G401 (cell line): Measurements from ENCODE around the gene KCNK4. TPM values are rescaled to one million over a fixed set of nuclear protein-coding genes. Genes with fewer than 3 reads are reported as not detected.

Source experiments
- DNase-seq: peaks from one replicate; pipeline ENCODE4 v3.0.0-alpha.2; 2015; ENCODE audit warnings: low spot score
- in situ Hi-C: cut with HindIII; loops from 2 replicates; pipeline ENCODE4 v1.10.0; 2016; ENCODE audit warnings: low sequenced_read_pairs, mixed read lengths
- total RNA-seq: library from RNA; depleted of rRNA; stranded (reverse); fragments of >200 nt; shearing (Covaris generic); gene quantifications from 2 replicates; pipeline ENCODE4 v1.2.3, GENCODE V29; 2014

Gene KCNK4
- total RNA-seq, 1 experiment from 2014 or later: 0.14 TPM

GRCh38 chr11:64252003-64252872, 38.9 kb upstream of the KCNK4 start:
- in situ Hi-C loops: no loop called here
- DNase-seq: no peak

GRCh38 chr11:64253043-64253442, 38.1 kb upstream of the KCNK4 start:
- in situ Hi-C loops: no loop called here
- DNase-seq: no peak

GRCh38 chr11:64253481-64253880, 37.6 kb upstream of the KCNK4 start:
- in situ Hi-C loops: no loop called here
- peak; percentile 78 for DNase-seq

DNA sequence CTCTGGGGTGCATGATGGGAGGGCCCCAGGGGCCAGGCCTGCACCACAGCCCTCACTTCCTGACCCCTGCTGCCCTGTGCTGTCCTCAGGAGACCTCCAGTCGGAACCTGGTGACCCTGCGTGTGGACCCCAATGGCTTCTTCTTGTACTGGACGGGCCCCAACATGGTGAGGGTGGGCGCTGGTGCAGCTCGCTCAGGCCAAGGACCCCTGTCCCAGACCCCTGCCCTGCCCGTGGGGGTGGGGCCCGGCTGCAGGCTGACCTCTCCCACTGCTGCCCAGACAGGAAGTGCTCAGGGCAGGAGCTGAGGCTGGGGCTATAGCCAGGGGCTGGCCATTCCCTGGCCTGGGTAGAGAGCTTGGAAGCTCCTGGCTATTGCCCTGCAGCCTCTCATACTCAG, 36.8 kb upstream of the KCNK4 start:
- in situ Hi-C loops: no loop called here
- DNase-seq: no peak

DNA sequence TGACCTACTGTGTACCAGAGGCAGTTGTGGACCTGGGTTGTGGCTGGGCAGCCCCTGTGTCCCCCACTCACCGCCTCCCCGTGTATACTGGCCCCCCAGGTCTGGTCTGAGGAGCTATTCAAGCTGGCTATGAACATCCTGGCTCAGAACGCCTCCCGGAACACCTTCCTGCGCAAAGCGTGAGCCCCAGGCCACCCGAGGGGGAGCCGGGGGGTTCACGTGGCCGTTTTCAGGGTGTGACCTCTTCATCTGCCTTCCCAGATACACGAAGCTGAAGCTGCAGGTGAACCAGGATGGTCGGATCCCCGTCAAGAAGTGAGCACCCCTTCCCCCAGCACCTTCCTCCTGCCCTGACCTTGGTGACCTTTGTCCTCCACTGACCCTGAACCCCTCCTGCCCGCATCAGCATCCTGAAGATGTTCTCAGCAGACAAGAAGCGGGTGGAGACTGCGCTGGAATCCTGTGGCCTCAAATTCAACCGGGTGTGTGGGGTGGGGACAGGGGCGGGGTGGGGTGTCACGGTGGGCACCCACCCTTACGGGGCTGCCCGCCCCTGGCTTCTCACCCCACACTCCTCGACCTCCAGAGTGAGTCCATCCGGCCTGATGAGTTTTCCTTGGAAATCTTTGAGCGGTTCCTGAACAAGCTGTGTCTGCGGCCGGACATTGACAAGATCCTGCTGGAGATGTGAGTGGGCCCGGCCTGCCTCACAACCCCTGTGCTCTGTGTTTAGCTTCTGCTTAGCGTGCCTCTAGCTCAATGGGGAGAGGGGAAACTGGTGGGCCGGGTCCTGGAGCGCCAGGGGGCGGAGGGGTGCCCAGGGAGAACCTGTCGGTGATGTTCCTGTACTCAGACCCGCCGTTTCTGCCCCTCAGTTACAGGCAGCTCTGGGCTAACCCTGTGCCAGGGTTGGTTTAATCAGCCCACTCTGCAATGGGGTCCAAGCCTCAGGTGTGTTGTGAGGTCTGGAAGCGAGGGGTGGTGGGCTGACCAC, 35.7 kb upstream of the KCNK4 start:
- in situ Hi-C loops: no loop called here
- DNase-seq: no peak

- DNase-seq: no peak
- in situ Hi-C loops: no loop called here
These were observed 34.8 kb upstream of the KCNK4 start for GRCh38 chr11:64256300-64256699.

GRCh38 chr11:64258356-64258755, 32.7 kb upstream of the KCNK4 start:
- no peak for DNase-seq
- in situ Hi-C loops: no loop called here

DNA sequence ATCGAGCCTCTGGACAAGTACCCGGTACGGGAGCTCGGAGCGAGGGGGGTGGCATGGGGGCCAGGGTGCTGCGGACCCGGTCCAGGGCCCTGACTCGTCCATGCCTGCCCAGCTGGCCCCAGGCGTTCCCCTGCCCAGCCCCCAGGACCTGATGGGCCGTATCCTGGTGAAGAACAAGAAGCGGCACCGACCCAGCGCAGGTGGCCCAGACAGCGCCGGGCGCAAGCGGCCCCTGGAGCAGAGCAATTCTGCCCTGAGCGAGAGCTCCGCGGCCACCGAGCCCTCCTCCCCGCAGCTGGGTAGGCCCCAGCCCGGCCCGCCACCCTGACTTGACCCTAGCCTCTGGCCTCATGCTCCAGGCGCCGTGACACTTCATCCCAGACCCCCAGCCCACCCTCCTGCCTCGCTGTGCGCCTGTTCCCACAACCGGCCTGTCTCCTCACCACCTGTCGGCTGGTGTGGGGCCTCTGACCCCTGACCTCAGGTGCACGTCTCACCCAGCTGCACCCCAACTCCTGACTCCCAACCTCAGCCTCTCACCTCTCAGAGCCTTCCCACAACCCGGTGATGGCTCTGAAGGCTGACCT, 32.1 kb upstream of the KCNK4 start:
- no peak for DNase-seq
- in situ Hi-C loops: no loop called here

DNA sequence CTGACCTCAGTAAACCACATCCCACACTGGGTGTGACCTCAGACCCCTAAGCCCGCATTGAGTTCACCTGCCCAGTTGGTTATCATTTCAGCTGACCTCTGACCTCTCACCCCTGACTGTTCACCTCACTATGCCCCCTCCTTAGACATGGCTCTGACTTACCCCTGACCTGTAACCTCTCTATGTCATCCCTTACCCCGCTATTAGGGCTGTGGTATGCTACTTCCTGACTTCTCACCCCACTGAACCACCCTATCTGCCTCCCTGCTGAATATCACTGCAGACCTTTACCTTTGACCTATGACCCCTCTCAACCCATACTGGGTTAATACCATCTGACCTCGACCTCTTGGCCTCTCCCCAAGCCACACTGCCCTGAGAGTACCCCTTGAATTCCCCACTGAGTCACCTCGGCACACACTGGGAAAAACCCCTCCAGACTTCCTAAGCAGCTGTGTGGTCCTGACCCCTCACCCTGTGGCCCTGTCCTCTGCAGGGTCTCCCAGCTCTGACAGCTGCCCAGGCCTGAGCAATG, 31.5 kb upstream of the KCNK4 start:
- in situ Hi-C loops: no loop called here
- no peak for DNase-seq

- in situ Hi-C loops: no loop called here
- no peak for DNase-seq
These were observed 30.9 kb upstream of the KCNK4 start for GRCh38 chr11:64260147-64260708.

DNA sequence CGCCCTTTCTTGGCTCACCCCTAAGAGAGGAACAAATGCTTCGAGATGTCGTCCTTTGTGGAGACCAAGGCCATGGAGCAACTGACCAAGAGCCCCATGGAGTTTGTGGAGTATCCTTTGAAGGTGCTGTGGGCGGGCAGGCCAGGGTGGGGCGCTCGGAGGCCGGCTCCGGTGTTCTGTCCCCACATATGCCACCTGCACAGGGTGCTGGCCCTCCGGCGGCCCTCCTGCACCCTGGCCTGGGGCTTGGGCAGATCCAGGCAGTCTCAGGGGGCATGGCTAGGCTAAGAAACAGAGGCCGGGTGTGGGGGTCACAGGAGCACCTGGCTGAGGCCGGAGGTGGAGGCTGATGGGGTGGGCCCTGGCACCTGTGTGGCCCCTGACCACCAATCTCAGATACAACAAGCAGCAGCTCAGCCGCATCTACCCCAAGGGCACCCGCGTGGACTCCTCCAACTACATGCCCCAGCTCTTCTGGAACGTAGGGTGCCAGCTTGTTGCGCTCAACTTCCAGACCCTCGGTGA, 29.5 kb upstream of the KCNK4 start:
- in situ Hi-C loops: no loop called here
- DNase-seq: no peak

DNA sequence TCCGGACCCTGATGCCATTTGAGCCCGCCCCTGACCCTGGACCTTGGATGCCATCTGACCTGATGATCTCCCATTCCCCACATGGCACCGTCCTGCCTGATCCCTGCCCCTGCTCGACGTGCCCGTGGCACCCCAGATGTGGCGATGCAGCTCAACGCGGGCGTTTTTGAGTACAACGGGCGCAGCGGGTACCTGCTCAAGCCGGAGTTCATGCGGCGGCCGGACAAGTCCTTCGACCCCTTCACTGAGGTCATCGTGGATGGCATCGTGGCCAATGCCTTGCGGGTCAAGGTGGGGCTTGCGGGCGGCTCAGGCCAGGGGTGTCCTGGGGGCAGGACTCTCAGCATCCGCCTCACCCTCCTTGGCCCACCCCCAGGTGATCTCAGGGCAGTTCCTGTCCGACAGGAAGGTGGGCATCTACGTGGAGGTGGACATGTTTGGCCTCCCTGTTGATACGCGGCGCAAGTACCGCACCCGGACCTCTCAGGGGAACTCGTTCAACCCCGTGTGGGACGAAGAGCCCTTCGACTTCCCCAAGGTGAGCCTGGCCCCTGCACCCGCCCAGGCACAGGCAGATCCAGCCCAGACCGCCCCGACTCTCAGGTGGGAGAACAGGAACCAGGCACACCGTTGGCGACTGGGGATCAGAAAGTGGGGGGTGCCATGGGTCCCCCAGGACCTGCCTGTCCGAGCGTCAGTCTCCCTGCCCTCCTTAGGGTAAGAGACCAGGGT, 28.7 kb upstream of the KCNK4 start:
- no peak for DNase-seq
- in situ Hi-C loops: no loop called here

GRCh38 chr11:64263021-64263946, 27.8 kb upstream of the KCNK4 start:
- in situ Hi-C loops: no loop called here
- no peak for DNase-seq

- in situ Hi-C loops: no loop called here
- no peak for DNase-seq
These were observed 27.2 kb upstream of the KCNK4 start for GRCh38 chr11:64263947-64264317.

DNA sequence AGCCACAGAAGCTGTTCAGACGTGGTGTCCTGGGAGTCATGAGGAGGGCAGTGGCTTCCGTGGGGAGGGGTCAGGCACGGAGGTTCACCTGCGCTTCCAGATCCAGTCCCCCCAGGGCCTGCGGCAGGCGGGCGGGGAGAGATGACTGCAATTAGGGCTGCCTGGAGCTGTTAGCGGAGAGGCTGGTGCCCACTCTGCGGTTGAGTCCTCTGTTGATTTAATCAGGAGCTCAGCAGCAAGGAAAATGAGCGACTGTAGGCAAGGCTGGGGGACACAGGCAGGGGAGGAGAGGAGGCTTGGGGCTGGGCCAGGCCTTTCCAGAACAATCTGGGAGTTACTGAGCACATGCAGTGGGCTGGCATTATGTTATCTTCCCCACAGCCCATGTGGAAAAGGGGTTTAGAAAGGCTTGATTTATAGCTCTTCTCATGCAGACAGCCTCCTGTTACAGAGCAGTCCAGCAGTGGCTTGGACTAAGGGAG, 26.7 kb upstream of the KCNK4 start:
- in situ Hi-C loops: no loop called here

GRCh38 chr11:64265176-64266160, 25.6 kb upstream of the KCNK4 start:
- DNase-seq: no peak
- in situ Hi-C loops: no loop called here

More for the DNA sequence above, 26.7 kb upstream of the KCNK4 start:
- DNase-seq: peak; percentile 35
